ENCODE measurements around the gene HDAC8.

Gene HDAC8

GRCh38 chrX:72479324-72480274 lies 93.0 kb downstream of the HDAC8 start:
- peak overlapping the region; percentile 77 for H3K27ac ChIP-seq
- no peak for TF ChIP-seq ZFX (IDR thresholded peaks at IDR 0.05)

- peak overlapping the region; percentile 77 for H3K27ac ChIP-seq
- TF ChIP-seq CTCF (conservative IDR thresholded peaks at IDR 0.05) = no peak
- TF ChIP-seq ZFX (IDR thresholded peaks at IDR 0.05) = no peak
These were observed 93.8 kb downstream of the HDAC8 start for GRCh38 chrX:72478853-72479252.

GRCh38 chrX:72478351-72478750 lies 94.3 kb downstream of the HDAC8 start:
- TF ChIP-seq ZFX (IDR thresholded peaks at IDR 0.05) = no peak
- no peak for TF ChIP-seq CTCF (conservative IDR thresholded peaks at IDR 0.05)
- peak overlapping the region; percentile 77 for H3K27ac ChIP-seq

GRCh38 chrX:72477781-72478181 lies 94.9 kb downstream of the HDAC8 start:
- H3K27ac ChIP-seq = no peak overlapping the region
- TF ChIP-seq ZFX (IDR thresholded peaks at IDR 0.05) = no peak
- TF ChIP-seq CTCF (conservative IDR thresholded peaks at IDR 0.05) = no peak

- no peak overlapping the region for H3K27ac ChIP-seq
- TF ChIP-seq CTCF (conservative IDR thresholded peaks at IDR 0.05) (no peak), ZFX (IDR thresholded peaks at IDR 0.05) (no peak)
These were observed 95.3 kb downstream of the HDAC8 start for GRCh38 chrX:72477376-72477775.

- H3K27ac ChIP-seq = no peak overlapping the region
These were observed 96.5 kb downstream of the HDAC8 start for GRCh38 chrX:72475952-72476668.

GRCh38 chrX:72475338-72475737 lies 97.3 kb downstream of the HDAC8 start:
- TF ChIP-seq CTCF (conservative IDR thresholded peaks at IDR 0.05) (no peak), ZFX (IDR thresholded peaks at IDR 0.05) (no peak)
- H3K27ac ChIP-seq = no peak overlapping the region

More at GRCh38 chrX:72475952-72476668, 96.5 kb downstream of the HDAC8 start:
- no peak for TF ChIP-seq ZFX (IDR thresholded peaks at IDR 0.05)
- TF ChIP-seq CTCF (conservative IDR thresholded peaks at IDR 0.05) = no peak

Data from C4-2B (cell line).